Hepatocyte (in vitro differentiated cells): ENCODE measurements around the gene TYSND1. TPM values are rescaled to one million over a fixed set of nuclear protein-coding genes. Genes with fewer than 3 reads are reported as not detected.
A peak's percentile ranks its signal among the peaks of the same experiment; 100 is the strongest.

ENCODE experiments used
- DNase-seq: peaks from one replicate; pipeline ENCODE4 v3.0.0-alpha.2; 2016; ENCODE audit warnings: low spot score
- H2AFZ ChIP-seq: fragments of 200-600 bp; sonication (generic); 2 replicates; pipeline ENCODE4 v1.6.0; 2016; ENCODE audit warnings: antibody characterized with exemption, mild to moderate bottlenecking
- H3K27ac ChIP-seq: fragments of 200-600 bp; sonication (generic); 2 replicates; pipeline ENCODE4 v1.5.1; 2016; ENCODE audit warnings: mild to moderate bottlenecking
- H3K27me3 ChIP-seq: fragments of 200-600 bp; sonication (generic); 2 replicates; pipeline ENCODE4 v1.6.1; 2016
- H3K36me3 ChIP-seq: fragments of 200-600 bp; sonication (generic); replicated peaks from 2 replicates; pipeline ENCODE4 v1.5.1; 2016; ENCODE audit warnings: low read depth; ENCODE audit not compliant: insufficient read depth
- H3K4me1 ChIP-seq: fragments of 200-600 bp; sonication (generic); 2 replicates; pipeline ENCODE4 v1.5.1; 2016; ENCODE audit warnings: mild to moderate bottlenecking, moderate library complexity; ENCODE audit not compliant: insufficient read depth
- H3K4me2 ChIP-seq: fragments of 200-600 bp; sonication (generic); 2 replicates; pipeline ENCODE4 v1.6.0; 2016
- H3K4me3 ChIP-seq: fragments of 200-600 bp; sonication (generic); 2 replicates; pipeline ENCODE4 v1.5.1; 2016; ENCODE audit warnings: mild to moderate bottlenecking
- H3K79me2 ChIP-seq: fragments of 200-600 bp; sonication (generic); 2 replicates; pipeline ENCODE4 v1.6.0; 2017; ENCODE audit warnings: mild to moderate bottlenecking
- H3K9me2 ChIP-seq: fragments of 200-600 bp; sonication (generic); replicated peaks from 2 replicates; pipeline ENCODE4 v1.6.0; 2017; ENCODE audit warnings: mild to moderate bottlenecking; ENCODE audit not compliant: insufficient read depth
- H3K9me3 ChIP-seq: fragments of 200-600 bp; sonication (generic); 2 replicates; pipeline ENCODE4 v1.5.1; 2016; ENCODE audit warnings: low read depth, mild to moderate bottlenecking
- H4K20me1 ChIP-seq: fragments of 200-600 bp; sonication (generic); 2 replicates; pipeline ENCODE4 v1.6.0; 2016; ENCODE audit warnings: mild to moderate bottlenecking; ENCODE audit not compliant: insufficient read depth, poor library complexity, severe bottlenecking
- CTCF ChIP-seq: fragments of 200-600 bp; sonication (generic); IDR thresholded peaks from 2 replicates; pipeline ENCODE4 v1.5.1; 2016; ENCODE audit warnings: antibody characterized with exemption, mild to moderate bottlenecking; ENCODE audit not compliant: poor library complexity
- EZH2 ChIP-seq: fragments of 200-600 bp; sonication (generic); IDR thresholded peaks from 2 replicates; pipeline ENCODE4 v1.6.1; 2016; ENCODE audit warnings: antibody characterized with exemption, mild to moderate bottlenecking, borderline replicate concordance
- EZH2phosphoT487 ChIP-seq: fragments of 200-600 bp; sonication (generic); IDR thresholded peaks from one replicate; pipeline ENCODE4 v1.6.1; 2018; ENCODE audit warnings: antibody characterized with exemption, mild to moderate bottlenecking, low read depth, moderate library complexity; ENCODE audit not compliant: unreplicated experiment, severe bottlenecking
- WGBS: methylation state at CpG from one replicate; pipeline ENCODE4 v1.1.6; 2016; ENCODE audit warnings: low lambda C conversion rate; ENCODE audit errors: missing lambda C conversion rate; 5-methylcytosine and 5-hydroxymethylcytosine counted together
- polyA plus RNA-seq: library from polyadenylated mRNA; unstranded; fragments of >200 nt; fragmentation: Nextera tagmentation; extraction: Ambion mirVana; gene quantifications from 2 replicates; pipeline ENCODE4 v1.2.1, GENCODE V29; 2016
- total RNA-seq: library from RNA; depleted of rRNA; stranded (reverse); fragments of >200 nt; gene quantifications from 2 replicates; pipeline ENCODE4 v1.2.3, GENCODE V29; 2014

Gene TYSND1
- total RNA-seq (12.1 and 12.6 TPM in 2 replicates), polyA plus RNA-seq (13.3 and 22.0 TPM in 2 replicates)

- Histone ChIP-seq H3K4me3 (peak within 1 kb of the TSS; percentile 82), H3K79me2 (peaks cover 61% of the 10 kb centered on the region), H3K9me2 (no peaks in the 10 kb centered on the region), H3K9me3 (no peaks in the 10 kb centered on the region), H3K4me1 (peaks cover 16% of the 10 kb centered on the region), H3K4me2 (peak within 1 kb of the TSS; percentile 89), H3K27me3 (no peaks in the 10 kb centered on the region), H3K27ac (peak within 1 kb of the TSS; percentile 88), H3K36me3 (no peaks in the 10 kb centered on the region), H4K20me1 (peaks cover 11% of the 10 kb centered on the region), H2AFZ (peak within 1 kb of the TSS; percentile 92)
- WGBS, result 1% methylated on average over 37 of the region's 39 CpGs
- peak; percentile 99 for DNase-seq
- TF ChIP-seq CTCF (peak; percentile 73), EZH2 (no peak), EZH2phosphoT487 (no peak)
These were observed at the start of gene TYSND1 for GRCh38 chr10:70146489-70147258. TSS of gene TYSND1 (minus strand) at chr10:70146700. CDS start at chr10:70146586, 114 bp downstream.

- Histone ChIP-seq H4K20me1 (no peaks in the 10 kb centered on the region), H3K36me3 (no peaks in the 10 kb centered on the region), H3K9me2 (no peaks in the 10 kb centered on the region), H3K4me1 (peaks cover 22% of the 10 kb centered on the region), H3K27ac (peak overlapping the region; percentile 69), H2AFZ (no peak overlapping the region), H3K79me2 (no peaks in the 10 kb centered on the region), H3K27me3 (no peaks in the 10 kb centered on the region), H3K4me2 (no peak overlapping the region), H3K4me3 (no peak overlapping the region), H3K9me3 (no peaks in the 10 kb centered on the region)
- 86% methylated on average over 7 of the region's 7 CpGs for WGBS
- peak; percentile 40 for DNase-seq
- TF ChIP-seq CTCF (no peak), EZH2phosphoT487 (no peak), EZH2 (no peak)
These were observed 46.9 kb upstream of the TYSND1 start for GRCh38 chr10:70193391-70193844.

GRCh38 chr10:70192326-70192968 is 45.9 kb upstream of the TYSND1 start:
- Histone ChIP-seq H3K9me3 (no peaks in the 10 kb centered on the region), H3K4me1 (peaks cover 22% of the 10 kb centered on the region), H3K36me3 (no peaks in the 10 kb centered on the region), H3K27ac (peak overlapping the region; percentile 69), H2AFZ (no peak overlapping the region), H3K27me3 (no peaks in the 10 kb centered on the region), H3K9me2 (no peaks in the 10 kb centered on the region), H3K79me2 (no peaks in the 10 kb centered on the region), H3K4me2 (peak overlapping the region; percentile 17), H3K4me3 (no peak overlapping the region), H4K20me1 (no peaks in the 10 kb centered on the region)
- 59% methylated on average over 5 of the region's 5 CpGs for WGBS
- TF ChIP-seq EZH2phosphoT487, result no peak
- no peak for TF ChIP-seq EZH2
- TF ChIP-seq CTCF, result no peak
- no peak for DNase-seq
